ENCODE data around the gene DPYD. TPM values are rescaled to one million over a fixed set of nuclear protein-coding genes. Genes with fewer than 3 reads are reported as not detected.

The DPYD gene
- total and polyA plus RNA-seq, 7 donors: 6.0 to 56.1 (median 40.2) TPM

- H3K27ac ChIP-seq: no peak overlapping the region
These were observed 869.0 kb downstream of the DPYD start for GRCh38 chr1:97051823-97052222.

GRCh38 chr1:97050506-97050905 is 870.3 kb downstream of the DPYD start:
- WGBS, 2 donors: 92 to 98% methylated on average over 1 of the region's 1 CpG
- Histone ChIP-seq H3K4me1 (peaks cover 0 to 15% (median 6%) of the 10 kb centered on the region in 4 donors), H3K27me3 (no peaks in the 10 kb centered on the region), H3K27ac (no peak overlapping the region), H3K4me3 (no peak overlapping the region), H3K36me3 (no peaks in the 10 kb centered on the region), H3K9me3 (no peaks in the 10 kb centered on the region)
- intact Hi-C loops (cut with DNase I): no loop called here
- TF ChIP-seq POLR2AphosphoS5 (IDR thresholded peaks at IDR 0.05): no peak
- TF ChIP-seq POLR2A (IDR thresholded peaks at IDR 0.05): no peak
- no peak for TF ChIP-seq EP300 (IDR thresholded peaks at IDR 0.05)
- TF ChIP-seq CTCF (IDR thresholded peaks at IDR 0.05): no peak
- DNase-seq: no peak

More at GRCh38 chr1:97051823-97052222, 869.0 kb downstream of the DPYD start:
- Histone ChIP-seq H3K9me3 (peaks cover 0 to 9% (median 6%) of the 10 kb centered on the region in 4 donors), H3K36me3 (no peaks in the 10 kb centered on the region), H3K4me1 (peaks cover 0 to 15% (median 4%) of the 10 kb centered on the region in 4 donors), H3K27me3 (no peaks in the 10 kb centered on the region), H3K4me3 (no peak overlapping the region)
- DNase-seq: no peak
- TF ChIP-seq POLR2AphosphoS5 (IDR thresholded peaks at IDR 0.05) (no peak), EP300 (IDR thresholded peaks at IDR 0.05) (no peak), POLR2A (IDR thresholded peaks at IDR 0.05) (no peak), CTCF (IDR thresholded peaks at IDR 0.05) (no peak)
- intact Hi-C loops (cut with DNase I): no loop called here

- Histone ChIP-seq H3K9me3 (no peaks in the 10 kb centered on the region), H3K4me1 (peaks cover 0 to 15% (median 6%) of the 10 kb centered on the region in 4 donors), H3K4me3 (no peak overlapping the region), H3K36me3 (no peaks in the 10 kb centered on the region), H3K27me3 (no peaks in the 10 kb centered on the region), H3K27ac (no peak overlapping the region)
- WGBS, 2 donors: 70 to 74% methylated on average over 2 of the region's 2 CpGs
- TF ChIP-seq POLR2A (IDR thresholded peaks at IDR 0.05): no peak
- no peak for TF ChIP-seq EP300 (IDR thresholded peaks at IDR 0.05)
- no peak for TF ChIP-seq POLR2AphosphoS5 (IDR thresholded peaks at IDR 0.05)
- no peak for TF ChIP-seq CTCF (IDR thresholded peaks at IDR 0.05)
- no peak for DNase-seq
- intact Hi-C loops (cut with DNase I): no loop called here
These were observed 873.4 kb downstream of the DPYD start for GRCh38 chr1:97047421-97047793.

GRCh38 chr1:97046765-97047420 is 873.9 kb downstream of the DPYD start:
- intact Hi-C loops (cut with DNase I): no loop called here
- Histone ChIP-seq H3K27ac (no peak overlapping the region), H3K36me3 (no peaks in the 10 kb centered on the region), H3K27me3 (no peaks in the 10 kb centered on the region), H3K4me3 (no peak overlapping the region), H3K9me3 (no peaks in the 10 kb centered on the region), H3K4me1 (peaks cover 0 to 15% (median 6%) of the 10 kb centered on the region in 4 donors)
- DNase-seq: no peak
- TF ChIP-seq POLR2A (IDR thresholded peaks at IDR 0.05) (no peak), EP300 (IDR thresholded peaks at IDR 0.05) (no peak), CTCF (IDR thresholded peaks at IDR 0.05) (no peak), POLR2AphosphoS5 (IDR thresholded peaks at IDR 0.05) (no peak)
- 88% methylated on average over 5 of the region's 5 CpGs for WGBS, 2 donors

All from sigmoid colon (tissue), 7 donors.